H9 (cell line): ENCODE results near the gene TMEM201. TPM values are rescaled to one million over a fixed set of nuclear protein-coding genes. Genes with fewer than 3 reads are reported as not detected.

ENCODE experiments used
- DNase-seq: peaks from one replicate; pipeline ENCODE4 v3.0.0-alpha.2; 2017
- H2AFZ ChIP-seq: one replicate; pipeline ENCODE4 v1.6.1; 2013; ENCODE audit warnings: mild to moderate bottlenecking, low read length, control low read depth, moderate library complexity
- H2AK5ac ChIP-seq: 2 replicates; pipeline ENCODE4 v1.6.1; 2013; ENCODE audit warnings: low read length, control low read depth, mixed read lengths; ENCODE audit not compliant: insufficient read length
- H2BK120ac ChIP-seq: one replicate; pipeline ENCODE4 v1.6.1; 2013; ENCODE audit warnings: low read depth, mild to moderate bottlenecking, low read length, control low read depth, inconsistent platforms; ENCODE audit not compliant: poor library complexity, severe bottlenecking
- H2BK12ac ChIP-seq: 2 replicates; pipeline ENCODE4 v1.6.1; 2013; ENCODE audit warnings: low read length, control low read depth, mixed read lengths, low read depth; ENCODE audit not compliant: insufficient read length
- H2BK15ac ChIP-seq: 2 replicates; pipeline ENCODE4 v1.6.1; 2013; ENCODE audit warnings: low read depth, low read length, control low read depth
- H2BK20ac ChIP-seq: one replicate; pipeline ENCODE4 v1.6.1; 2013; ENCODE audit warnings: low read depth, mild to moderate bottlenecking, low read length, control low read depth, inconsistent platforms; ENCODE audit not compliant: poor library complexity, severe bottlenecking
- H2BK5ac ChIP-seq: 2 replicates; pipeline ENCODE4 v1.6.1; 2013; ENCODE audit warnings: low read length, control low read depth, mixed read lengths; ENCODE audit not compliant: insufficient read length
- H3K14ac ChIP-seq: 2 replicates; pipeline ENCODE4 v1.6.1; 2013; ENCODE audit warnings: low read length, control low read depth; ENCODE audit not compliant: insufficient read depth
- H3K18ac ChIP-seq: 2 replicates; pipeline ENCODE4 v1.6.1; 2013; ENCODE audit warnings: low read depth, mild to moderate bottlenecking, mixed read lengths, low read length, control low read depth; ENCODE audit not compliant: insufficient read length
- H3K23ac ChIP-seq: 2 replicates; pipeline ENCODE4 v1.6.1; 2013; ENCODE audit warnings: low read length, control low read depth, mixed read lengths, low read depth; ENCODE audit not compliant: insufficient read length
- H3K23me2 ChIP-seq: 2 replicates; pipeline ENCODE4 v1.6.1; 2013; ENCODE audit warnings: low read depth, mild to moderate bottlenecking, mixed read lengths, low read length, control low read depth; ENCODE audit not compliant: insufficient read length, poor library complexity, severe bottlenecking
- H3K27ac ChIP-seq: 2 replicates; pipeline ENCODE4 v1.5.1; 2013; ENCODE audit warnings: low read length, control low read depth, mixed read lengths, low read depth; ENCODE audit not compliant: insufficient read length
- H3K27me3 ChIP-seq: 2 replicates; pipeline ENCODE4 v1.6.1; 2013; ENCODE audit warnings: low read length, control low read depth, inconsistent platforms; ENCODE audit not compliant: insufficient read depth
- H3K4ac ChIP-seq: 2 replicates; pipeline ENCODE4 v1.6.1; 2013; ENCODE audit warnings: low read depth, mild to moderate bottlenecking, control low read depth, inconsistent platforms, low read length, moderate library complexity
- H3K4me1 ChIP-seq: 2 replicates; pipeline ENCODE4 v1.6.1; 2013; ENCODE audit warnings: low read length, control low read depth, inconsistent platforms; ENCODE audit not compliant: insufficient read depth
- H3K4me2 ChIP-seq: 2 replicates; pipeline ENCODE4 v1.6.1; 2013; ENCODE audit warnings: low read length, control low read depth, mixed read lengths; ENCODE audit not compliant: insufficient read length, insufficient read depth
- H3K56ac ChIP-seq: 2 replicates; pipeline ENCODE4 v1.6.1; 2013; ENCODE audit warnings: low read depth, mild to moderate bottlenecking, mixed read lengths, low read length, control low read depth; ENCODE audit not compliant: insufficient read length
- H3K79me1 ChIP-seq: 2 replicates; pipeline ENCODE4 v1.6.1; 2013; ENCODE audit warnings: low read depth, mild to moderate bottlenecking, moderate library complexity, low read length, control low read depth, inconsistent platforms; ENCODE audit not compliant: insufficient read depth, poor library complexity, severe bottlenecking
- H3K79me2 ChIP-seq: 2 replicates; pipeline ENCODE4 v1.6.1; 2013; ENCODE audit warnings: low read length, control low read depth, inconsistent platforms; ENCODE audit not compliant: insufficient read depth
- H3K9ac ChIP-seq: 2 replicates; pipeline ENCODE4 v1.6.1; 2013; ENCODE audit warnings: low read length, control low read depth, mixed read lengths; ENCODE audit not compliant: insufficient read length; ENCODE audit errors: extremely low read depth
- H3K9me3 ChIP-seq: one replicate; pipeline ENCODE4 v1.6.1; 2013; ENCODE audit warnings: low read depth, low read length, inconsistent platforms; ENCODE audit not compliant: control insufficient read depth
- H3T11ph ChIP-seq: one replicate; pipeline ENCODE4 v1.6.1; 2013; ENCODE audit warnings: mild to moderate bottlenecking, low read length, control low read depth, inconsistent platforms
- H4K20me1 ChIP-seq: one replicate; pipeline ENCODE4 v1.6.1; 2013; ENCODE audit not compliant: control insufficient read depth, insufficient read length, insufficient read depth
- H4K5ac ChIP-seq: 2 replicates; pipeline ENCODE4 v1.6.1; 2013; ENCODE audit warnings: low read depth, mild to moderate bottlenecking, mixed read lengths, low read length, control low read depth; ENCODE audit not compliant: insufficient read length
- H4K8ac ChIP-seq: replicated peaks from 2 replicates; pipeline ENCODE4 v1.6.1; 2013; ENCODE audit warnings: low read length, control low read depth, mixed read lengths, low read depth; ENCODE audit not compliant: insufficient read length
- H4K91ac ChIP-seq: 2 replicates; pipeline ENCODE4 v1.6.1; 2013; ENCODE audit warnings: low read depth, mild to moderate bottlenecking, moderate library complexity, mixed read lengths, low read length, control low read depth; ENCODE audit not compliant: insufficient read length
- H3K27ac Mint-ChIP-seq, 3 experiments: 2 replicates in 2 of 3; 3 replicates in 1 of 3; pipeline ENCODE4 v1.8.0; 2020 to 2021; ENCODE audit warnings: mixed read lengths in 3 of 3, mild to moderate bottlenecking in 1 of 3, moderate library complexity in 1 of 3
- H3K27me3 Mint-ChIP-seq: 2 replicates; pipeline ENCODE4 v1.8.0; 2021; ENCODE audit warnings: low read depth, mild to moderate bottlenecking, moderate library complexity, mixed read lengths
- H3K36me3 Mint-ChIP-seq, 3 experiments: 2 replicates in 2 of 3; 3 replicates in 1 of 3; pipeline ENCODE4 v1.8.0; 2020 to 2021; ENCODE audit warnings: low read depth in 3 of 3, mixed read lengths in 3 of 3; ENCODE audit not compliant: insufficient read depth in 1 of 3
- H3K4me1 Mint-ChIP-seq, 2 experiments: 2 replicates each; pipeline ENCODE4 v1.8.0; 2020; ENCODE audit warnings: mixed read lengths in 2 of 2
- H3K4me3 Mint-ChIP-seq, 2 experiments: 2 replicates in 1 of 2; 3 replicates in 1 of 2; pipeline ENCODE4 v1.8.0; 2020 to 2021; ENCODE audit warnings: mild to moderate bottlenecking in 2 of 2, mixed read lengths in 2 of 2, moderate library complexity in 1 of 2
- H3K9me3 Mint-ChIP-seq, 2 experiments: 2 replicates in 1 of 2; 3 replicates in 1 of 2; pipeline ENCODE4 v1.8.0; 2020; ENCODE audit warnings: mild to moderate bottlenecking in 2 of 2, mixed read lengths in 2 of 2, moderate library complexity in 1 of 2
- WGBS: extraction: QIAGEN DNeasy Blood & Tissue Kit; methylation state at CpG from one replicate; pipeline ENCODE4 v1.1.7; 2013; ENCODE audit warnings: missing lambda C conversion rate, low lambda C conversion rate, mixed read lengths; ENCODE audit not compliant: insufficient read length; ENCODE audit errors: extremely low coverage; 5-methylcytosine and 5-hydroxymethylcytosine counted together
- total RNA-seq: library from RNA; stranded (reverse); gene quantifications from 2 replicates; pipeline ENCODE4 v1.2.1, GENCODE V29; 2021
- TF ChIP-seq, protein P1 (sequence below): fragments of 200-600 bp; sonication (generic); conservative IDR thresholded peaks from 3 replicates; pipeline ENCODE4 v1.8.0; 2021; ENCODE audit warnings: antibody characterized with exemption, mild to moderate bottlenecking

The TMEM201 gene
- total RNA-seq, 1 experiment from 2014 or later = 31.0 TPM

DNA sequence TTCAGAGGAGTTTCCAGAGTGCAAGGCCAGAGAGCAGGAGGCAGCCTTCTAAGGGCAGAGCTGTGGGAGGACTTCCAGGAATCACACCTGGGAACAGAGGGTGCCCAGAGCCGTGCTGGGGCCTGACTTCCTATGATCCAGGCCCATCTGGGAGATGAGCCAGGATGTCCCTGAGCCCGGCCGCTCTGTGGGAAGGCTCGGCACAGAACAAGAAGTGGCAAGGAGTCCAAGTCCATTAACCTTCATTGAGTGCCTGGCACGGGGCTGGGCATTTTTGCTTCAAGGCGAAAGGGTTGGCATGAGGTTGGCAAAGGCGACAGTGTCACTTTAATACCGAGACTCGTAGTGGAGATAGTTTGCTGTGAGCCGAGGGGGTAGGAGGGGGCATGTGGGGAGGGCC is 18.2 kb downstream of the TMEM201 start:
- no CpG with 5 or more reads among the region's 10 CpGs for WGBS
- no peak overlapping the region for H2AFZ ChIP-seq

More for the DNA sequence above, 18.2 kb downstream of the TMEM201 start:
- H2BK15ac ChIP-seq = no peak overlapping the region
- H3K23me2 ChIP-seq = no peaks in the 10 kb centered on the region
- H3K23ac ChIP-seq = no peak overlapping the region
- DNase-seq = no peak
- H3K27ac Mint-ChIP-seq = peak overlapping the region in 1 of 3 experiments; percentile 55; a peak in 2 of 7 replicates
- H3K27me3 Mint-ChIP-seq = no peaks in the 10 kb centered on the region
- no peaks in the 10 kb centered on the region for H3K9me3 Mint-ChIP-seq
- H3K79me1 ChIP-seq = no peaks in the 10 kb centered on the region
- no peak overlapping the region for H2BK12ac ChIP-seq
- H3K9me3 ChIP-seq = no peaks in the 10 kb centered on the region
- no peak overlapping the region for H3K4me2 ChIP-seq
- H3K36me3 Mint-ChIP-seq = peaks cover 9 to 47% (median 44%) of the 10 kb centered on the region in 3 experiments; a peak in 6 of 7 replicates
- H3K79me2 ChIP-seq = no peaks in the 10 kb centered on the region
- H3K27ac ChIP-seq = no peak overlapping the region
- H3K4me1 ChIP-seq = no peaks in the 10 kb centered on the region
- no peak overlapping the region for H2BK120ac ChIP-seq
- H3K9ac ChIP-seq = no peak overlapping the region
- H3T11ph ChIP-seq = no peak overlapping the region
- no peaks in the 10 kb centered on the region for H3K4me1 Mint-ChIP-seq
- H4K20me1 ChIP-seq = no peaks in the 10 kb centered on the region
- H2AK5ac ChIP-seq = no peak overlapping the region
- H2BK20ac ChIP-seq = no peak overlapping the region
- no peak overlapping the region for H3K4ac ChIP-seq
- no peak overlapping the region for H2BK5ac ChIP-seq
- no peak overlapping the region for H4K8ac ChIP-seq
- H3K56ac ChIP-seq = no peak overlapping the region
- H3K27me3 ChIP-seq = no peaks in the 10 kb centered on the region
- no peak overlapping the region for H4K91ac ChIP-seq
- no peak overlapping the region for H4K5ac ChIP-seq
- no peak overlapping the region for H3K18ac ChIP-seq
- H3K14ac ChIP-seq = no peak overlapping the region; the same call in 1 of the 2 replicates
- TF ChIP-seq, protein P1, sequence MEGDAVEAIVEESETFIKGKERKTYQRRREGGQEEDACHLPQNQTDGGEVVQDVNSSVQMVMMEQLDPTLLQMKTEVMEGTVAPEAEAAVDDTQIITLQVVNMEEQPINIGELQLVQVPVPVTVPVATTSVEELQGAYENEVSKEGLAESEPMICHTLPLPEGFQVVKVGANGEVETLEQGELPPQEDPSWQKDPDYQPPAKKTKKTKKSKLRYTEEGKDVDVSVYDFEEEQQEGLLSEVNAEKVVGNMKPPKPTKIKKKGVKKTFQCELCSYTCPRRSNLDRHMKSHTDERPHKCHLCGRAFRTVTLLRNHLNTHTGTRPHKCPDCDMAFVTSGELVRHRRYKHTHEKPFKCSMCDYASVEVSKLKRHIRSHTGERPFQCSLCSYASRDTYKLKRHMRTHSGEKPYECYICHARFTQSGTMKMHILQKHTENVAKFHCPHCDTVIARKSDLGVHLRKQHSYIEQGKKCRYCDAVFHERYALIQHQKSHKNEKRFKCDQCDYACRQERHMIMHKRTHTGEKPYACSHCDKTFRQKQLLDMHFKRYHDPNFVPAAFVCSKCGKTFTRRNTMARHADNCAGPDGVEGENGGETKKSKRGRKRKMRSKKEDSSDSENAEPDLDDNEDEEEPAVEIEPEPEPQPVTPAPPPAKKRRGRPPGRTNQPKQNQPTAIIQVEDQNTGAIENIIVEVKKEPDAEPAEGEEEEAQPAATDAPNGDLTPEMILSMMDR = no peak
- no peak overlapping the region for H3K4me3 Mint-ChIP-seq
